ENCODE results near the gene OR2T29. TPM values are rescaled to one million over a fixed set of nuclear protein-coding genes. Genes with fewer than 3 reads are reported as not detected.
"Not testable (repeated sequence)": the region's sequence is repeated elsewhere in the genome, so short reads cannot be mapped to it uniquely, and the experiment has no call there.

Gene OR2T29
- not detected for total RNA-seq
- not detected for polyA plus RNA-seq (ENCODE audit: insufficient read length in 2 of 2)
- long read RNA-seq, donor 1, result 0 reads
- long read RNA-seq, donor 2, result 0 reads
- long read RNA-seq, donor 3, result 0 reads
- long read RNA-seq, donor 4, result 0 reads

GRCh38 chr1:248562672-248563071, at the start of gene OR2T29:
OR2T29 (minus strand) TSS chr1:248562772; CDS start chr1:248559491, 3,281 bp downstream.
- not testable (repeated sequence) for H3K9me3 ChIP-seq (ENCODE audit: control insufficient read depth, insufficient read depth, low read length); DNase-seq (ENCODE audit: low read depth in 4 of 6, low spot score in 6 of 6); H3K4me1 ChIP-seq (ENCODE audit: control insufficient read depth, insufficient read depth, low read length); H3K36me3 ChIP-seq (ENCODE audit: control insufficient read depth, insufficient read depth, low read length); H3K27ac ChIP-seq (ENCODE audit: low read depth, low read length); H3K4me3 ChIP-seq (ENCODE audit: low read depth, low read length); H3K27me3 ChIP-seq (ENCODE audit: control insufficient read depth, insufficient read depth, low read length)
- no CpG with 5 or more reads among the region's 3 CpGs for WGBS (ENCODE audit: insufficient coverage)

GRCh38 chr1:248611883-248612414, 49.4 kb upstream of the OR2T29 start:
- Histone ChIP-seq H3K27ac (ENCODE audit: low read depth, low read length) (no peak overlapping the region), H3K4me1 (ENCODE audit: control insufficient read depth, insufficient read depth, low read length) (no peaks in the 10 kb centered on the region), H3K36me3 (ENCODE audit: control insufficient read depth, insufficient read depth, low read length) (no peaks in the 10 kb centered on the region), H3K9me3 (ENCODE audit: control insufficient read depth, insufficient read depth, low read length) (no peaks in the 10 kb centered on the region), H3K4me3 (ENCODE audit: low read depth, low read length) (no peak overlapping the region), H3K27me3 (ENCODE audit: control insufficient read depth, insufficient read depth, low read length) (no peaks in the 10 kb centered on the region)
- no peak for DNase-seq (ENCODE audit: low read depth in 4 of 6, low spot score in 6 of 6)
- 81% methylated on average over 4 of the region's 4 CpGs for WGBS (ENCODE audit: insufficient coverage)

GRCh38 chr1:248610301-248610700, 47.7 kb upstream of the OR2T29 start:
- Histone ChIP-seq H3K27me3 (ENCODE audit: control insufficient read depth, insufficient read depth, low read length) (no peaks in the 10 kb centered on the region), H3K4me3 (ENCODE audit: low read depth, low read length) (no peak overlapping the region), H3K27ac (ENCODE audit: low read depth, low read length) (no peak overlapping the region), H3K36me3 (ENCODE audit: control insufficient read depth, insufficient read depth, low read length) (no peaks in the 10 kb centered on the region), H3K9me3 (ENCODE audit: control insufficient read depth, insufficient read depth, low read length) (no peaks in the 10 kb centered on the region), H3K4me1 (ENCODE audit: control insufficient read depth, insufficient read depth, low read length) (no peaks in the 10 kb centered on the region)
- DNase-seq (ENCODE audit: low read depth in 4 of 6, low spot score in 6 of 6), result no peak
- WGBS (ENCODE audit: insufficient coverage), result no CpG with 5 or more reads among the region's 3 CpGs

GRCh38 chr1:248599396-248599795, 36.8 kb upstream of the OR2T29 start:
- Histone ChIP-seq H3K36me3 (ENCODE audit: control insufficient read depth, insufficient read depth, low read length) (no peaks in the 10 kb centered on the region), H3K27ac (ENCODE audit: low read depth, low read length) (no peak overlapping the region), H3K9me3 (ENCODE audit: control insufficient read depth, insufficient read depth, low read length) (no peaks in the 10 kb centered on the region), H3K4me1 (ENCODE audit: control insufficient read depth, insufficient read depth, low read length) (no peaks in the 10 kb centered on the region), H3K27me3 (ENCODE audit: control insufficient read depth, insufficient read depth, low read length) (no peaks in the 10 kb centered on the region), H3K4me3 (ENCODE audit: low read depth, low read length) (no peak overlapping the region)
- DNase-seq (ENCODE audit: low read depth in 4 of 6, low spot score in 6 of 6), result no peak
- WGBS (ENCODE audit: insufficient coverage), result 93% methylated on average over 6 of the region's 8 CpGs

GRCh38 chr1:248597589-248597988, 35.0 kb upstream of the OR2T29 start, which contains the start of gene OR2T10:
OR2T10 (minus strand) TSS chr1:248597700; CDS start chr1:248593768, 3,932 bp downstream.
- H3K27ac ChIP-seq (ENCODE audit: low read depth, low read length), result no peak within 1 kb of the TSS
- WGBS (ENCODE audit: insufficient coverage), result 58% methylated on average over 5 of the region's 6 CpGs

GRCh38 chr1:248596615-248597014, 34.0 kb upstream of the OR2T29 start:
- no CpG with 5 or more reads among the region's 2 CpGs for WGBS (ENCODE audit: insufficient coverage)
- DNase-seq (ENCODE audit: low read depth in 4 of 6, low spot score in 6 of 6), result no peak
- H3K27ac ChIP-seq (ENCODE audit: low read depth, low read length), result no peak overlapping the region
- no peaks in the 10 kb centered on the region for H3K36me3 ChIP-seq (ENCODE audit: control insufficient read depth, insufficient read depth, low read length)
- no peaks in the 10 kb centered on the region for H3K27me3 ChIP-seq (ENCODE audit: control insufficient read depth, insufficient read depth, low read length)
- no peaks in the 10 kb centered on the region for H3K9me3 ChIP-seq (ENCODE audit: control insufficient read depth, insufficient read depth, low read length)
- no peaks in the 10 kb centered on the region for H3K4me1 ChIP-seq (ENCODE audit: control insufficient read depth, insufficient read depth, low read length)
- H3K4me3 ChIP-seq (ENCODE audit: low read depth, low read length), result no peak overlapping the region

More at GRCh38 chr1:248597589-248597988, 35.0 kb upstream of the OR2T29 start, which contains the start of gene OR2T10:
- Histone ChIP-seq H3K9me3 (ENCODE audit: control insufficient read depth, insufficient read depth, low read length) (no peaks in the 10 kb centered on the region), H3K4me3 (ENCODE audit: low read depth, low read length) (no peak within 1 kb of the TSS), H3K27me3 (ENCODE audit: control insufficient read depth, insufficient read depth, low read length) (no peaks in the 10 kb centered on the region), H3K36me3 (ENCODE audit: control insufficient read depth, insufficient read depth, low read length) (no peaks in the 10 kb centered on the region), H3K4me1 (ENCODE audit: control insufficient read depth, insufficient read depth, low read length) (no peaks in the 10 kb centered on the region)
- no peak for DNase-seq (ENCODE audit: low read depth in 4 of 6, low spot score in 6 of 6)

- WGBS (ENCODE audit: insufficient coverage), result 88% methylated on average over 5 of the region's 5 CpGs
These were observed 30.7 kb upstream of the OR2T29 start for GRCh38 chr1:248593226-248593625.

GRCh38 chr1:248592655-248593054, 30.1 kb upstream of the OR2T29 start:
- no peak overlapping the region for H3K27ac ChIP-seq (ENCODE audit: low read depth, low read length)
- WGBS (ENCODE audit: insufficient coverage), result no CpG with 5 or more reads among the region's 1 CpG
- no peak overlapping the region for H3K4me3 ChIP-seq (ENCODE audit: low read depth, low read length)
- DNase-seq (ENCODE audit: low read depth in 4 of 6, low spot score in 6 of 6), result no peak
- H3K9me3 ChIP-seq (ENCODE audit: control insufficient read depth, insufficient read depth, low read length), result no peaks in the 10 kb centered on the region
- no peaks in the 10 kb centered on the region for H3K36me3 ChIP-seq (ENCODE audit: control insufficient read depth, insufficient read depth, low read length)
- no peaks in the 10 kb centered on the region for H3K27me3 ChIP-seq (ENCODE audit: control insufficient read depth, insufficient read depth, low read length)
- H3K4me1 ChIP-seq (ENCODE audit: control insufficient read depth, insufficient read depth, low read length), result no peaks in the 10 kb centered on the region

More at GRCh38 chr1:248593226-248593625, 30.7 kb upstream of the OR2T29 start:
- H3K27me3 ChIP-seq (ENCODE audit: control insufficient read depth, insufficient read depth, low read length), result no peaks in the 10 kb centered on the region
- H3K4me1 ChIP-seq (ENCODE audit: control insufficient read depth, insufficient read depth, low read length), result no peaks in the 10 kb centered on the region
- H3K27ac ChIP-seq (ENCODE audit: low read depth, low read length), result no peak overlapping the region
- no peak overlapping the region for H3K4me3 ChIP-seq (ENCODE audit: low read depth, low read length)
- no peaks in the 10 kb centered on the region for H3K36me3 ChIP-seq (ENCODE audit: control insufficient read depth, insufficient read depth, low read length)
- DNase-seq (ENCODE audit: low read depth in 4 of 6, low spot score in 6 of 6), result no peak
- no peaks in the 10 kb centered on the region for H3K9me3 ChIP-seq (ENCODE audit: control insufficient read depth, insufficient read depth, low read length)

GRCh38 chr1:248590055-248590454, 27.5 kb upstream of the OR2T29 start:
- H3K4me1 ChIP-seq (ENCODE audit: control insufficient read depth, insufficient read depth, low read length), result no peaks in the 10 kb centered on the region
- no peak for DNase-seq (ENCODE audit: low read depth in 4 of 6, low spot score in 6 of 6)
- no peaks in the 10 kb centered on the region for H3K9me3 ChIP-seq (ENCODE audit: control insufficient read depth, insufficient read depth, low read length)
- H3K36me3 ChIP-seq (ENCODE audit: control insufficient read depth, insufficient read depth, low read length), result no peaks in the 10 kb centered on the region
- WGBS (ENCODE audit: insufficient coverage), result 94% methylated on average over 15 of the region's 17 CpGs
- H3K27me3 ChIP-seq (ENCODE audit: control insufficient read depth, insufficient read depth, low read length), result no peaks in the 10 kb centered on the region
- no peak overlapping the region for H3K27ac ChIP-seq (ENCODE audit: low read depth, low read length)
- H3K4me3 ChIP-seq (ENCODE audit: low read depth, low read length), result no peak overlapping the region

GRCh38 chr1:248589334-248589733, 26.8 kb upstream of the OR2T29 start:
- no peak overlapping the region for H3K27ac ChIP-seq (ENCODE audit: low read depth, low read length)
- DNase-seq (ENCODE audit: low read depth in 4 of 6, low spot score in 6 of 6), result no peak
- H3K9me3 ChIP-seq (ENCODE audit: control insufficient read depth, insufficient read depth, low read length), result no peaks in the 10 kb centered on the region
- H3K4me3 ChIP-seq (ENCODE audit: low read depth, low read length), result no peak overlapping the region
- WGBS (ENCODE audit: insufficient coverage), result no CpG with 5 or more reads among the region's 3 CpGs
- H3K27me3 ChIP-seq (ENCODE audit: control insufficient read depth, insufficient read depth, low read length), result no peaks in the 10 kb centered on the region
- H3K36me3 ChIP-seq (ENCODE audit: control insufficient read depth, insufficient read depth, low read length), result no peaks in the 10 kb centered on the region
- no peaks in the 10 kb centered on the region for H3K4me1 ChIP-seq (ENCODE audit: control insufficient read depth, insufficient read depth, low read length)

Data from spinal cord (tissue), 10 donors.